H9 (cell line): ENCODE results near the gene RANBP17. TPM values are rescaled to one million over a fixed set of nuclear protein-coding genes. Genes with fewer than 3 reads are reported as not detected.
A peak's percentile ranks its signal among the peaks of the same experiment; 100 is the strongest.

ENCODE experiments used
- DNase-seq: peaks from one replicate; pipeline ENCODE4 v3.0.0-alpha.2; 2017
- H2AFZ ChIP-seq: one replicate; pipeline ENCODE4 v1.6.1; 2013; ENCODE audit warnings: mild to moderate bottlenecking, low read length, control low read depth, moderate library complexity
- H2AK5ac ChIP-seq: 2 replicates; pipeline ENCODE4 v1.6.1; 2013; ENCODE audit warnings: low read length, control low read depth, mixed read lengths; ENCODE audit not compliant: insufficient read length
- H2BK120ac ChIP-seq: one replicate; pipeline ENCODE4 v1.6.1; 2013; ENCODE audit warnings: low read depth, mild to moderate bottlenecking, low read length, control low read depth, inconsistent platforms; ENCODE audit not compliant: poor library complexity, severe bottlenecking
- H2BK12ac ChIP-seq: 2 replicates; pipeline ENCODE4 v1.6.1; 2013; ENCODE audit warnings: low read length, control low read depth, mixed read lengths, low read depth; ENCODE audit not compliant: insufficient read length
- H2BK15ac ChIP-seq: 2 replicates; pipeline ENCODE4 v1.6.1; 2013; ENCODE audit warnings: low read depth, low read length, control low read depth
- H2BK20ac ChIP-seq: one replicate; pipeline ENCODE4 v1.6.1; 2013; ENCODE audit warnings: low read depth, mild to moderate bottlenecking, low read length, control low read depth, inconsistent platforms; ENCODE audit not compliant: poor library complexity, severe bottlenecking
- H2BK5ac ChIP-seq: 2 replicates; pipeline ENCODE4 v1.6.1; 2013; ENCODE audit warnings: low read length, control low read depth, mixed read lengths; ENCODE audit not compliant: insufficient read length
- H3K14ac ChIP-seq: 2 replicates; pipeline ENCODE4 v1.6.1; 2013; ENCODE audit warnings: low read length, control low read depth; ENCODE audit not compliant: insufficient read depth
- H3K18ac ChIP-seq: 2 replicates; pipeline ENCODE4 v1.6.1; 2013; ENCODE audit warnings: low read depth, mild to moderate bottlenecking, mixed read lengths, low read length, control low read depth; ENCODE audit not compliant: insufficient read length
- H3K23ac ChIP-seq: 2 replicates; pipeline ENCODE4 v1.6.1; 2013; ENCODE audit warnings: low read length, control low read depth, mixed read lengths, low read depth; ENCODE audit not compliant: insufficient read length
- H3K23me2 ChIP-seq: 2 replicates; pipeline ENCODE4 v1.6.1; 2013; ENCODE audit warnings: low read depth, mild to moderate bottlenecking, mixed read lengths, low read length, control low read depth; ENCODE audit not compliant: insufficient read length, poor library complexity, severe bottlenecking
- H3K27ac ChIP-seq: 2 replicates; pipeline ENCODE4 v1.5.1; 2013; ENCODE audit warnings: low read length, control low read depth, mixed read lengths, low read depth; ENCODE audit not compliant: insufficient read length
- H3K27me3 ChIP-seq: 2 replicates; pipeline ENCODE4 v1.6.1; 2013; ENCODE audit warnings: low read length, control low read depth, inconsistent platforms; ENCODE audit not compliant: insufficient read depth
- H3K4ac ChIP-seq: 2 replicates; pipeline ENCODE4 v1.6.1; 2013; ENCODE audit warnings: low read depth, mild to moderate bottlenecking, control low read depth, inconsistent platforms, low read length, moderate library complexity
- H3K4me1 ChIP-seq: 2 replicates; pipeline ENCODE4 v1.6.1; 2013; ENCODE audit warnings: low read length, control low read depth, inconsistent platforms; ENCODE audit not compliant: insufficient read depth
- H3K4me2 ChIP-seq: 2 replicates; pipeline ENCODE4 v1.6.1; 2013; ENCODE audit warnings: low read length, control low read depth, mixed read lengths; ENCODE audit not compliant: insufficient read length, insufficient read depth
- H3K56ac ChIP-seq: 2 replicates; pipeline ENCODE4 v1.6.1; 2013; ENCODE audit warnings: low read depth, mild to moderate bottlenecking, mixed read lengths, low read length, control low read depth; ENCODE audit not compliant: insufficient read length
- H3K79me1 ChIP-seq: 2 replicates; pipeline ENCODE4 v1.6.1; 2013; ENCODE audit warnings: low read depth, mild to moderate bottlenecking, moderate library complexity, low read length, control low read depth, inconsistent platforms; ENCODE audit not compliant: insufficient read depth, poor library complexity, severe bottlenecking
- H3K79me2 ChIP-seq: 2 replicates; pipeline ENCODE4 v1.6.1; 2013; ENCODE audit warnings: low read length, control low read depth, inconsistent platforms; ENCODE audit not compliant: insufficient read depth
- H3K9ac ChIP-seq: 2 replicates; pipeline ENCODE4 v1.6.1; 2013; ENCODE audit warnings: low read length, control low read depth, mixed read lengths; ENCODE audit not compliant: insufficient read length; ENCODE audit errors: extremely low read depth
- H3K9me3 ChIP-seq: one replicate; pipeline ENCODE4 v1.6.1; 2013; ENCODE audit warnings: low read depth, low read length, inconsistent platforms; ENCODE audit not compliant: control insufficient read depth
- H3T11ph ChIP-seq: one replicate; pipeline ENCODE4 v1.6.1; 2013; ENCODE audit warnings: mild to moderate bottlenecking, low read length, control low read depth, inconsistent platforms
- H4K20me1 ChIP-seq: one replicate; pipeline ENCODE4 v1.6.1; 2013; ENCODE audit not compliant: control insufficient read depth, insufficient read length, insufficient read depth
- H4K5ac ChIP-seq: 2 replicates; pipeline ENCODE4 v1.6.1; 2013; ENCODE audit warnings: low read depth, mild to moderate bottlenecking, mixed read lengths, low read length, control low read depth; ENCODE audit not compliant: insufficient read length
- H4K8ac ChIP-seq: replicated peaks from 2 replicates; pipeline ENCODE4 v1.6.1; 2013; ENCODE audit warnings: low read length, control low read depth, mixed read lengths, low read depth; ENCODE audit not compliant: insufficient read length
- H4K91ac ChIP-seq: 2 replicates; pipeline ENCODE4 v1.6.1; 2013; ENCODE audit warnings: low read depth, mild to moderate bottlenecking, moderate library complexity, mixed read lengths, low read length, control low read depth; ENCODE audit not compliant: insufficient read length
- H3K27ac Mint-ChIP-seq, 3 experiments: 2 replicates in 2 of 3; 3 replicates in 1 of 3; pipeline ENCODE4 v1.8.0; 2020 to 2021; ENCODE audit warnings: mixed read lengths in 3 of 3, mild to moderate bottlenecking in 1 of 3, moderate library complexity in 1 of 3
- H3K27me3 Mint-ChIP-seq: 2 replicates; pipeline ENCODE4 v1.8.0; 2021; ENCODE audit warnings: low read depth, mild to moderate bottlenecking, moderate library complexity, mixed read lengths
- H3K36me3 Mint-ChIP-seq, 3 experiments: 2 replicates in 2 of 3; 3 replicates in 1 of 3; pipeline ENCODE4 v1.8.0; 2020 to 2021; ENCODE audit warnings: low read depth in 3 of 3, mixed read lengths in 3 of 3; ENCODE audit not compliant: insufficient read depth in 1 of 3
- H3K4me1 Mint-ChIP-seq, 2 experiments: 2 replicates each; pipeline ENCODE4 v1.8.0; 2020; ENCODE audit warnings: mixed read lengths in 2 of 2
- H3K4me3 Mint-ChIP-seq, 2 experiments: 2 replicates in 1 of 2; 3 replicates in 1 of 2; pipeline ENCODE4 v1.8.0; 2020 to 2021; ENCODE audit warnings: mild to moderate bottlenecking in 2 of 2, mixed read lengths in 2 of 2, moderate library complexity in 1 of 2
- H3K9me3 Mint-ChIP-seq, 2 experiments: 2 replicates in 1 of 2; 3 replicates in 1 of 2; pipeline ENCODE4 v1.8.0; 2020; ENCODE audit warnings: mild to moderate bottlenecking in 2 of 2, mixed read lengths in 2 of 2, moderate library complexity in 1 of 2
- CTCF ChIP-seq: fragments of 200-600 bp; sonication (generic); conservative IDR thresholded peaks from 3 replicates; pipeline ENCODE4 v1.8.0; 2021; ENCODE audit warnings: antibody characterized with exemption, mild to moderate bottlenecking
- WGBS: extraction: QIAGEN DNeasy Blood & Tissue Kit; methylation state at CpG from one replicate; pipeline ENCODE4 v1.1.7; 2013; ENCODE audit warnings: missing lambda C conversion rate, low lambda C conversion rate, mixed read lengths; ENCODE audit not compliant: insufficient read length; ENCODE audit errors: extremely low coverage; 5-methylcytosine and 5-hydroxymethylcytosine counted together
- long read RNA-seq: library from polyadenylated mRNA; unstranded; transcript quantifications from one replicate; pipeline ENCODE4 v2.0.0, GENCODE V29; 2020
- total RNA-seq: library from RNA; stranded (reverse); gene quantifications from 2 replicates; pipeline ENCODE4 v1.2.1, GENCODE V29; 2021

RANBP17 gene
- 16.5 and 20.0 TPM in 2 replicates for total RNA-seq
- long read RNA-seq, full-length matches to known transcripts, result 11 of 70 reads
- long read RNA-seq, partial matches to known transcripts, result 23 of 70 reads
- long read RNA-seq, other reads (novel, unspliced or antisense), result 36 of 70 reads

GRCh38 chr5:170861917-170862766 lies at the start of gene RANBP17:
Gene RANBP17 (plus strand): TSS chr5:170862018.
- no peak within 1 kb of the TSS for H3K23ac ChIP-seq
- peaks cover 6% of the 10 kb centered on the region for H3K79me1 ChIP-seq
- H4K20me1 ChIP-seq, result no peaks in the 10 kb centered on the region
- peak within 1 kb of the TSS; percentile 83 to 86 for H3K4me3 Mint-ChIP-seq
- H3K27ac Mint-ChIP-seq, result peak within 1 kb of the TSS in 1 of 3 experiments; percentile 18; a peak in 2 of 7 replicates
- H2BK120ac ChIP-seq, result no peak within 1 kb of the TSS
- H3K56ac ChIP-seq, result no peak within 1 kb of the TSS
- no peaks in the 10 kb centered on the region; the same call in 1 of the 2 replicates for H3K4me1 ChIP-seq
- H3K23me2 ChIP-seq, result peaks cover 8% of the 10 kb centered on the region
- H3K27me3 ChIP-seq, result no peaks in the 10 kb centered on the region; the same call in 1 of the 2 replicates
- H3K14ac ChIP-seq, result peak within 1 kb of the TSS; percentile 94
- no peak within 1 kb of the TSS for H2BK20ac ChIP-seq
- H3K9me3 ChIP-seq, result peaks cover 6% of the 10 kb centered on the region
- peaks cover 22 to 23% of the 10 kb centered on the region in 2 experiments for H3K4me1 Mint-ChIP-seq
- DNase-seq, result peak; percentile 52
- no peak within 1 kb of the TSS for H2BK5ac ChIP-seq
- H3K79me2 ChIP-seq, result peaks cover 12% of the 10 kb centered on the region
- peak within 1 kb of the TSS; percentile 89 for H3K18ac ChIP-seq
- H4K5ac ChIP-seq, result no peak within 1 kb of the TSS
- TF ChIP-seq CTCF, result peak; percentile 28; the same call in 2 of the 3 replicates
- peaks cover 15% of the 10 kb centered on the region in 2 experiments for H3K9me3 Mint-ChIP-seq
- peak within 1 kb of the TSS; percentile 95 for H3K4me2 ChIP-seq
- peaks cover 10 to 17% (median 16%) of the 10 kb centered on the region in 3 experiments for H3K36me3 Mint-ChIP-seq
- no peak within 1 kb of the TSS for H2AFZ ChIP-seq
- H4K8ac ChIP-seq, result no peak within 1 kb of the TSS
- H3K27ac ChIP-seq, result no peak within 1 kb of the TSS
- H3K9ac ChIP-seq, result peak within 1 kb of the TSS; percentile 78
- no peak within 1 kb of the TSS for H4K91ac ChIP-seq
- H2BK12ac ChIP-seq, result no peak within 1 kb of the TSS
- WGBS, result no CpG with 5 or more reads among the region's 102 CpGs
- H3K4ac ChIP-seq, result no peak within 1 kb of the TSS
- H3K27me3 Mint-ChIP-seq, result peaks cover 19% of the 10 kb centered on the region
- H2BK15ac ChIP-seq, result no peak within 1 kb of the TSS
- H2AK5ac ChIP-seq, result no peak within 1 kb of the TSS
- H3T11ph ChIP-seq, result no peak within 1 kb of the TSS
